ENCODE measurements around the gene VILL.

VILL gene

DNA sequence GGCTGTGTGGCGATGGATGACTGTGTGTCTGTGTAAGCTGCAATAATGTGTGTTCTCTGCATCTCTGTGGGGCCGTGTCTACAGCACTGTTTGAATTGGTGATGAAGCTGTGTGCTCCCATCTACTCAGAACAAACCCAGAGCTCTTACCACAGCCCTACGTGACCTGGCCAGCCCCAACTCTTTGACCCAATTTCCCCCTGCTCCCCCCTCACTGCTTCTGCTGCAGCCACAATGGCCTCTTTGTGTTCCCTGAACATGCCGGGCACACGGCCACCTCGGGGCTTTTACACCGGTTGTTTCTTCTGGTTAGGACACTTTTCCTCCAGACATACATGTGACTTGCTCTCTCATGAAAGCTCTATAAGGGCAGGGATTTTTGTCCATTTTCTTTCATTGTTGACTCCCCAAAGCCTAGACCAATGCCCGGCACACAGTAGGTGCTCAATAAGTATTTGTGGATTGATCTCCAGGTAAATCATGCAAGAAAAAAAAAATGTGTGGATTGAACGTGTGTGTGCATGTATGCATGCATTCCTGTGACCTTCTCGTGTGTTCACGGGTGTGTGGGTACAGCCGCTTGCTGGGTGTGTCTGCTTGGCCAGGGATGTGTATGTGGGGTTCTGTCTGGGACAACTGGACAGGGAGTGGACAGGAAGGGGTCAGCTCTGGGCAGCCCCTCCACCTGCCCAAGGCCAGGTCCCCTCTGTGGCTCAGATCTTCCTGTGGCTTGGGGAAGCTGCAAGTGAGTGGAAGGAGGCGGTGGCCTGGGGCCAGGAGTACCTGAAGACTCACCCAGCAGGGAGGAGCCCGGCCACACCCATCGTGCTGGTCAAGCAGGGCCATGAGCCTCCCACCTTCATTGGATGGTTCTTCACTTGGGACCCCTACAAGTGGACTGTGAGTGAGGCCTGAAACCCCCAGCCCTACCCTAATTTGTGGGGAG, 14.8 kb downstream of the VILL start:
- no peaks in the 10 kb centered on the region for H4K20me1 ChIP-seq (ENCODE audit: insufficient read depth, low read length)
- H3K9me2 ChIP-seq (ENCODE audit: low read depth, low read length) = no peaks in the 10 kb centered on the region
- no peaks in the 10 kb centered on the region for H3K27me3 ChIP-seq (ENCODE audit: insufficient read depth, low read length)
- no peak overlapping the region for H3K4me2 ChIP-seq (ENCODE audit: low read length)
- H3K9me3 ChIP-seq (ENCODE audit: low read length) = no peaks in the 10 kb centered on the region
- H2AFZ ChIP-seq (ENCODE audit: low read length) = no peak overlapping the region
- TF ChIP-seq, protein P1, sequence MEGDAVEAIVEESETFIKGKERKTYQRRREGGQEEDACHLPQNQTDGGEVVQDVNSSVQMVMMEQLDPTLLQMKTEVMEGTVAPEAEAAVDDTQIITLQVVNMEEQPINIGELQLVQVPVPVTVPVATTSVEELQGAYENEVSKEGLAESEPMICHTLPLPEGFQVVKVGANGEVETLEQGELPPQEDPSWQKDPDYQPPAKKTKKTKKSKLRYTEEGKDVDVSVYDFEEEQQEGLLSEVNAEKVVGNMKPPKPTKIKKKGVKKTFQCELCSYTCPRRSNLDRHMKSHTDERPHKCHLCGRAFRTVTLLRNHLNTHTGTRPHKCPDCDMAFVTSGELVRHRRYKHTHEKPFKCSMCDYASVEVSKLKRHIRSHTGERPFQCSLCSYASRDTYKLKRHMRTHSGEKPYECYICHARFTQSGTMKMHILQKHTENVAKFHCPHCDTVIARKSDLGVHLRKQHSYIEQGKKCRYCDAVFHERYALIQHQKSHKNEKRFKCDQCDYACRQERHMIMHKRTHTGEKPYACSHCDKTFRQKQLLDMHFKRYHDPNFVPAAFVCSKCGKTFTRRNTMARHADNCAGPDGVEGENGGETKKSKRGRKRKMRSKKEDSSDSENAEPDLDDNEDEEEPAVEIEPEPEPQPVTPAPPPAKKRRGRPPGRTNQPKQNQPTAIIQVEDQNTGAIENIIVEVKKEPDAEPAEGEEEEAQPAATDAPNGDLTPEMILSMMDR (IDR thresholded peaks at IDR 0.05; ENCODE audit: low read length) = no peak
- no peak for TF ChIP-seq EZH2 (IDR thresholded peaks at IDR 0.05; ENCODE audit: borderline replicate concordance, low read length)
- H3F3A ChIP-seq (ENCODE audit: insufficient read depth, low read length) = no peaks in the 10 kb centered on the region
- H3K27ac ChIP-seq (ENCODE audit: low read depth, low read length, poor library complexity, severe bottlenecking) = no peak overlapping the region
- H3K9ac ChIP-seq (ENCODE audit: low read length) = no peak overlapping the region
- peaks cover 22% of the 10 kb centered on the region; the same call in 1 of the 2 replicates for H3K36me3 ChIP-seq (ENCODE audit: insufficient read depth, low read length)
- peaks cover 4% of the 10 kb centered on the region for H3K4me1 ChIP-seq (ENCODE audit: insufficient read depth, low read length, severe bottlenecking)
- H3K4me3 ChIP-seq (ENCODE audit: low read depth, low read length, poor library complexity, severe bottlenecking) = no peak overlapping the region
- H3K79me2 ChIP-seq (ENCODE audit: insufficient read depth, low read length) = no peaks in the 10 kb centered on the region

DNA sequence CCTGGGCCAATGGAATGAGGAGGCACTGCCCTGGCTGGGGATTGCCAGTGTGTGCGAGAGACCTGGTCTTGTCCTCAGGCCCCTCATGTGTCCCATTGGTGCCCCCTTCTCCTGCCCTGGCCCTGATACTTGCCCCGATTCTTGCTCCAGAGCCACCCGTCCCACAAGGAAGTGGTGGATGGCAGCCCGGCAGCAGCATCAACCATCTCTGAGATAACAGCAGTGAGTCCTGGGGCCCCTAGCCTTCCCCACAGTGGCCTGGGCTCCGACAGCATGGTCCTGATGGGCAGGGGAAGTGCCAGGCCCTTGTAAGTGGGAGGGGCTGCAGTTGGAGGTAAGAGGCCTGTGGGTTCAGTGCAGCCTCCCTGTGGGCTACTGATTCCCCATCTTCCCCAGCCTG, 15.4 kb downstream of the VILL start:
- Histone ChIP-seq H3K27ac (ENCODE audit: low read depth, low read length, poor library complexity, severe bottlenecking) (no peak overlapping the region), H3K79me2 (ENCODE audit: insufficient read depth, low read length) (no peaks in the 10 kb centered on the region), H2AFZ (ENCODE audit: low read length) (no peak overlapping the region), H3K9me3 (ENCODE audit: low read length) (no peaks in the 10 kb centered on the region), H3K36me3 (ENCODE audit: insufficient read depth, low read length) (peaks cover 22% of the 10 kb centered on the region; the same call in 1 of the 2 replicates), H3K27me3 (ENCODE audit: insufficient read depth, low read length) (no peaks in the 10 kb centered on the region), H3K4me1 (ENCODE audit: insufficient read depth, low read length, severe bottlenecking) (peaks cover 4% of the 10 kb centered on the region), H3F3A (ENCODE audit: insufficient read depth, low read length) (no peaks in the 10 kb centered on the region), H3K4me2 (ENCODE audit: low read length) (no peak overlapping the region), H3K9me2 (ENCODE audit: low read depth, low read length) (no peaks in the 10 kb centered on the region), H3K9ac (ENCODE audit: low read length) (no peak overlapping the region), H4K20me1 (ENCODE audit: insufficient read depth, low read length) (no peaks in the 10 kb centered on the region), H3K4me3 (ENCODE audit: low read depth, low read length, poor library complexity, severe bottlenecking) (no peak overlapping the region)
- TF ChIP-seq, protein P1 (IDR thresholded peaks at IDR 0.05; ENCODE audit: low read length) = no peak
- no peak for TF ChIP-seq EZH2 (IDR thresholded peaks at IDR 0.05; ENCODE audit: borderline replicate concordance, low read length)

DNA sequence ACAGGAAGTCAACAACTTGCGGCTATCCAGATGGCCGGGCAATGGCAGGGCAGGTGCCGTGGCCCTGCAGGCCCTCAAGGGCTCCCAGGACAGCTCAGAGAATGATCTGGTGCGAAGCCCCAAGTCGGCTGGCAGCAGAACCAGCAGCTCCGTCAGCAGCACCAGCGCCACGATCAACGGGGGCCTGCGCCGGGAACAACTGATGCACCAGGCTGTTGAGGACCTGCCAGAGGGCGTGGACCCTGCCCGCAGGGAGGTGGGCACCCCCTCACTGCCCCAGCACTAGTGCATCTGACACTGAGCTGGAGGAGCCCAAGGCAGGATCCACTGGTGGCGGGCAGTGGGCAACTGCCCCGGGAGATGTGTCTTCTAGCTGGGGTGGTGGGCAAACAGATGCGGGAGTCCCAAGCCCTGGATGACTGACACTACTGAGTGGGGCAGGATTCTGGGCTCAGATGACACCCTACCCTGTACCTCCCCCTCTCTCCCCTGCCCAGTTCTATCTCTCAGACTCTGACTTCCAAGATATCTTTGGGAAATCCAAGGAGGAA, 15.9 kb downstream of the VILL start:
- no peaks in the 10 kb centered on the region for H3K27me3 ChIP-seq (ENCODE audit: insufficient read depth, low read length)
- no peaks in the 10 kb centered on the region for H3K79me2 ChIP-seq (ENCODE audit: insufficient read depth, low read length)
- peaks cover 20% of the 10 kb centered on the region; the same call in 1 of the 2 replicates for H3K36me3 ChIP-seq (ENCODE audit: insufficient read depth, low read length)
- no peak overlapping the region for H3K9ac ChIP-seq (ENCODE audit: low read length)
- no peaks in the 10 kb centered on the region for H3K9me3 ChIP-seq (ENCODE audit: low read length)
- no peak overlapping the region for H3K4me2 ChIP-seq (ENCODE audit: low read length)
- TF ChIP-seq, protein P1 (IDR thresholded peaks at IDR 0.05; ENCODE audit: low read length) = no peak
- TF ChIP-seq EZH2 (IDR thresholded peaks at IDR 0.05; ENCODE audit: borderline replicate concordance, low read length) = no peak
- H3K9me2 ChIP-seq (ENCODE audit: low read depth, low read length) = no peaks in the 10 kb centered on the region
- H2AFZ ChIP-seq (ENCODE audit: low read length) = no peak overlapping the region
- no peaks in the 10 kb centered on the region for H3F3A ChIP-seq (ENCODE audit: insufficient read depth, low read length)
- H4K20me1 ChIP-seq (ENCODE audit: insufficient read depth, low read length) = no peaks in the 10 kb centered on the region
- H3K4me1 ChIP-seq (ENCODE audit: insufficient read depth, low read length, severe bottlenecking) = peaks cover 4% of the 10 kb centered on the region
- no peak overlapping the region for H3K27ac ChIP-seq (ENCODE audit: low read depth, low read length, poor library complexity, severe bottlenecking)
- H3K4me3 ChIP-seq (ENCODE audit: low read depth, low read length, poor library complexity, severe bottlenecking) = no peak overlapping the region

Data from OCI-LY1 (cell line).